ENCODE results near the gene MAP3K14.

- TF ChIP-seq CTCF (IDR thresholded peaks at IDR 0.05; ENCODE audit: low read depth, low read length) (no peak), EZH2phosphoT487 (IDR thresholded peaks at IDR 0.05; ENCODE audit: low read depth) (no peak)
Measured at GRCh38 chr17:45283711-45284110, 33.1 kb downstream of the MAP3K14 start.
